ENCODE measurements around the gene LSM12. TPM values are rescaled to one million over a fixed set of nuclear protein-coding genes. Genes with fewer than 3 reads are reported as not detected.
A peak's percentile ranks its signal among the peaks of the same experiment; 100 is the strongest.

The LSM12 gene
- total RNA-seq, 4 donors from 2014 or later: 37.8 to 59.2 (median 46.0) TPM

GRCh38 chr17:44004761-44005526 is 61.5 kb downstream of the LSM12 start:
- intact Hi-C loops (cut with DNase I): no loop called here
- Histone ChIP-seq H3K36me3 (peaks cover 0 to 7% (median 5%) of the 10 kb centered on the region in 4 donors), H3K27ac (replicated peaks in 1 of 4) (peak overlapping the region in 2 of 4 donors; percentile 16 to 69), H3K27me3 (peaks cover 6 to 51% (median 23%) of the 10 kb centered on the region in 4 donors), H3K4me3 (peak overlapping the region; percentile 56 to 61 (median 60)), H3K9me3 (no peaks in the 10 kb centered on the region), H3K4me1 (peaks cover 34 to 46% (median 45%) of the 10 kb centered on the region in 4 donors)
- TF ChIP-seq POLR2A (IDR thresholded peaks at IDR 0.05; ENCODE audit: low read depth) (no peak), POLR2AphosphoS5 (IDR thresholded peaks at IDR 0.05) (peak in 1 of 2 donors; percentile 35)
- TF ChIP-seq, protein P1, sequence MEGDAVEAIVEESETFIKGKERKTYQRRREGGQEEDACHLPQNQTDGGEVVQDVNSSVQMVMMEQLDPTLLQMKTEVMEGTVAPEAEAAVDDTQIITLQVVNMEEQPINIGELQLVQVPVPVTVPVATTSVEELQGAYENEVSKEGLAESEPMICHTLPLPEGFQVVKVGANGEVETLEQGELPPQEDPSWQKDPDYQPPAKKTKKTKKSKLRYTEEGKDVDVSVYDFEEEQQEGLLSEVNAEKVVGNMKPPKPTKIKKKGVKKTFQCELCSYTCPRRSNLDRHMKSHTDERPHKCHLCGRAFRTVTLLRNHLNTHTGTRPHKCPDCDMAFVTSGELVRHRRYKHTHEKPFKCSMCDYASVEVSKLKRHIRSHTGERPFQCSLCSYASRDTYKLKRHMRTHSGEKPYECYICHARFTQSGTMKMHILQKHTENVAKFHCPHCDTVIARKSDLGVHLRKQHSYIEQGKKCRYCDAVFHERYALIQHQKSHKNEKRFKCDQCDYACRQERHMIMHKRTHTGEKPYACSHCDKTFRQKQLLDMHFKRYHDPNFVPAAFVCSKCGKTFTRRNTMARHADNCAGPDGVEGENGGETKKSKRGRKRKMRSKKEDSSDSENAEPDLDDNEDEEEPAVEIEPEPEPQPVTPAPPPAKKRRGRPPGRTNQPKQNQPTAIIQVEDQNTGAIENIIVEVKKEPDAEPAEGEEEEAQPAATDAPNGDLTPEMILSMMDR (IDR thresholded peaks at IDR 0.05): no peak
- WGBS: 0% methylated on average over 12 of the region's 71 CpGs
- DNase-seq (ENCODE audit: extremely low spot score): no peak

- DNase-seq (ENCODE audit: extremely low spot score): no peak
- Histone ChIP-seq H3K36me3 (peaks cover 0 to 2% (median under 1%) of the 10 kb centered on the region in 4 donors), H3K9me3 (no peaks in the 10 kb centered on the region), H3K27ac (replicated peaks in 1 of 4) (peak within 1 kb of the TSS in 2 of 4 donors; percentile 16 to 69), H3K4me3 (peak within 1 kb of the TSS; percentile 56 to 61 (median 60)), H3K4me1 (peaks cover 34 to 46% (median 45%) of the 10 kb centered on the region in 4 donors), H3K27me3 (peaks cover 6 to 51% (median 23%) of the 10 kb centered on the region in 4 donors)
- WGBS: 28% methylated on average over 19 of the region's 25 CpGs
- intact Hi-C loops (cut with DNase I): no loop called here
- no peak for TF ChIP-seq POLR2AphosphoS5 (IDR thresholded peaks at IDR 0.05)
- TF ChIP-seq, protein P1 (IDR thresholded peaks at IDR 0.05): no peak
- no peak for TF ChIP-seq EP300 (IDR thresholded peaks at IDR 0.05)
- no peak for TF ChIP-seq POLR2A (IDR thresholded peaks at IDR 0.05; ENCODE audit: low read depth)
Observed at GRCh38 chr17:44004077-44004760, 62.3 kb downstream of the LSM12 start, which contains the start of gene NAGS. TSS of gene NAGS (plus strand) at chr17:44004622. CDS start at chr17:44004664, 42 bp downstream.

DNA sequence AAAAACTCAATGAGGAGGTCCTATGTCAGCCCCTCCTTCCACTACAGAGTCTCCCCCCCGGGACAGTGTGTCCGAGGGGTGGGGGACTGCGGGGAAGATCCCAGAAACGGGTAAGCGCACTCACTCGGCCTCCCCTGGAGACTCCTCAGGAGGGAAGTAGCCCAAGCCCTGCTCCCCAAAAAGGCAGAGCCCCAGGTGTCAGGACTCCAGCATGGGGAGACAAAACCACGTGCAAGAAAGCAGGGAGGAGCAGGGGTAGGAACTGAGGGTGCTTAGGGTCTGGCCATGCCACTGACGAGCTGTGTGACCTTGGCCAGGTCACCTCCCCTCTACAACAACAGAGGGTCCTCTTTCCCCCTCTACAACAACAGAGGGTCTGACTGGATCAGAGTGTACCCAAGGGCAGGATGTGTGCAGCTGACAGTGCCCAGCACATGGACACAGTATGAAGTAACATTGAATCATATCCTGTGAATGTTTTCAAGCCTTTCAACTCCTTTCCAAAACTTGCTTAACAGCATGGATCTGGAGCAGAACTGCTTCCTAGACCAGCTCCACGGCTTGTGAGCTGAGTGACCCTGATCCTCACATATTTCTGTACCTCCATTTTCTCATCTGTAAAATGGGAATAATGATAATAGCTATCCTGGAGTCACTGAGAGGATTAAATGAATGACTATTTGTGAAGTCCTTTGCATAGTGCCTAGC is 64.2 kb downstream of the LSM12 start:
- 60% methylated on average over 9 of the region's 9 CpGs for WGBS
- no peak overlapping the region for H3K27ac ChIP-seq (replicated peaks in 1 of 4)
- no peaks in the 10 kb centered on the region for H3K36me3 ChIP-seq
- H3K4me3 ChIP-seq: no peak overlapping the region
- TF ChIP-seq POLR2AphosphoS5 (IDR thresholded peaks at IDR 0.05) (peak; percentile 46 to 52), EP300 (IDR thresholded peaks at IDR 0.05) (no peak)
- H3K9me3 ChIP-seq: no peaks in the 10 kb centered on the region
- DNase-seq (ENCODE audit: extremely low spot score): no peak
- peaks cover 25 to 37% (median 32%) of the 10 kb centered on the region in 4 donors for H3K4me1 ChIP-seq
- peaks cover 6 to 46% (median 23%) of the 10 kb centered on the region in 4 donors for H3K27me3 ChIP-seq
- intact Hi-C loops (cut with DNase I): no loop called here

GRCh38 chr17:44001461-44001920 is 65.0 kb downstream of the LSM12 start:
- intact Hi-C loops (cut with DNase I): no loop called here
- WGBS: 80% methylated on average over 1 of the region's 2 CpGs
- H3K4me3 ChIP-seq: no peak overlapping the region
- H3K36me3 ChIP-seq: no peaks in the 10 kb centered on the region
- H3K4me1 ChIP-seq: peaks cover 22 to 29% (median 24%) of the 10 kb centered on the region in 4 donors
- DNase-seq (ENCODE audit: extremely low spot score): no peak
- TF ChIP-seq, protein P1 (IDR thresholded peaks at IDR 0.05): no peak
- TF ChIP-seq POLR2A (IDR thresholded peaks at IDR 0.05; ENCODE audit: low read depth) (no peak), EP300 (IDR thresholded peaks at IDR 0.05) (no peak), POLR2AphosphoS5 (IDR thresholded peaks at IDR 0.05) (no peak)
- peaks cover 6 to 38% (median 25%) of the 10 kb centered on the region in 4 donors for H3K27me3 ChIP-seq
- H3K9me3 ChIP-seq: no peaks in the 10 kb centered on the region
- H3K27ac ChIP-seq (replicated peaks in 1 of 4): no peak overlapping the region
